ENCODE data around the gene IGSF8.

The IGSF8 gene

GRCh38 chr1:160085686-160086455 is 12.5 kb downstream of the IGSF8 start:
- DNase-seq = no peak

- DNase-seq = no peak
Observed at GRCh38 chr1:160084771-160085321, 13.6 kb downstream of the IGSF8 start.

GRCh38 chr1:160083968-160084770 is 14.2 kb downstream of the IGSF8 start:
- no peak for DNase-seq

- no peak for DNase-seq
Observed at GRCh38 chr1:160082926-160083325, 15.5 kb downstream of the IGSF8 start.

GRCh38 chr1:160082487-160082886 is 15.9 kb downstream of the IGSF8 start:
- no peak for DNase-seq

GRCh38 chr1:160081261-160081936 is 17.0 kb downstream of the IGSF8 start, which contains the start of gene KCNJ9:
TSS of gene KCNJ9 (plus strand) at chr1:160081538. CDS start at chr1:160084031, 2,493 bp downstream.
- DNase-seq = no peak

- DNase-seq = no peak
Observed at GRCh38 chr1:160080381-160081100, 17.9 kb downstream of the IGSF8 start.

- no peak for DNase-seq
Observed at GRCh38 chr1:160079448-160079847, 19.0 kb downstream of the IGSF8 start.

- no peak for DNase-seq
Observed at GRCh38 chr1:160078512-160079195, 19.8 kb downstream of the IGSF8 start.

GRCh38 chr1:160077486-160077885 is 20.9 kb downstream of the IGSF8 start:
- DNase-seq = no peak

GRCh38 chr1:160076295-160076694 is 22.1 kb downstream of the IGSF8 start:
- DNase-seq = no peak

- no peak for DNase-seq
Observed at GRCh38 chr1:160075836-160076235, 22.6 kb downstream of the IGSF8 start.

- DNase-seq = no peak
Observed at GRCh38 chr1:160074865-160075264, 23.6 kb downstream of the IGSF8 start.

GRCh38 chr1:160071289-160071688 is 27.1 kb downstream of the IGSF8 start:
- no peak for DNase-seq

GRCh38 chr1:160070243-160071163 is 27.9 kb downstream of the IGSF8 start:
- DNase-seq = no peak

GRCh38 chr1:160069460-160070231 is 28.8 kb downstream of the IGSF8 start, which contains the start of gene KCNJ10:
TSS of gene KCNJ10 (minus strand) at chr1:160070160. CDS start at chr1:160042532, 27,628 bp downstream.
- no peak for DNase-seq

- DNase-seq = no peak
Observed at GRCh38 chr1:160068225-160068624, 30.2 kb downstream of the IGSF8 start.

GRCh38 chr1:160066829-160067745 is 31.3 kb downstream of the IGSF8 start:
- no peak for DNase-seq

GRCh38 chr1:160064746-160065145 is 33.7 kb downstream of the IGSF8 start:
- DNase-seq = no peak
